ENCODE data around the gene ZNF383.
"Not testable (repeated sequence)": the region's sequence is repeated elsewhere in the genome, so short reads cannot be mapped to it uniquely, and the experiment has no call there.

ZNF383 gene

GRCh38 chr19:37217775-37218591 is at the start of gene ZNF383:
ZNF383 (plus strand) TSS chr19:37218214; CDS start chr19:37230454, 12,240 bp downstream.
- DNase-seq (ENCODE audit: low read depth in 2 of 2): peak; percentile 61 to 67

- peak; percentile 79 to 84 for DNase-seq (ENCODE audit: low read depth in 2 of 2)
Measured at GRCh38 chr19:37172368-37173366, 45.3 kb upstream of the ZNF383 start, which contains the start of gene ZNF585A. ZNF585A (minus strand) TSS chr19:37172695; CDS start chr19:37169910, 2,785 bp downstream.

- DNase-seq (ENCODE audit: low read depth in 2 of 2): not testable (repeated sequence)
Measured at GRCh38 chr19:37186071-37186470, 31.9 kb upstream of the ZNF383 start.

- not testable (repeated sequence) for DNase-seq (ENCODE audit: low read depth in 2 of 2)
Measured at GRCh38 chr19:37195248-37195647, 22.8 kb upstream of the ZNF383 start.

- not testable (repeated sequence) for DNase-seq (ENCODE audit: low read depth in 2 of 2)
Measured at GRCh38 chr19:37197115-37197514, 20.9 kb upstream of the ZNF383 start.

- DNase-seq (ENCODE audit: low read depth in 2 of 2): no peak
Measured at GRCh38 chr19:37197768-37198167, 20.2 kb upstream of the ZNF383 start.

- no peak for DNase-seq (ENCODE audit: low read depth in 2 of 2)
Measured at GRCh38 chr19:37217480-37217774, 587 bp upstream of the ZNF383 start.

- no peak for DNase-seq (ENCODE audit: low read depth in 2 of 2)
Measured at GRCh38 chr19:37218592-37218935, 550 bp downstream of the ZNF383 start.

GRCh38 chr19:37220383-37220782 is 2.4 kb downstream of the ZNF383 start:
- no peak for DNase-seq (ENCODE audit: low read depth in 2 of 2)

GRCh38 chr19:37221136-37221535 is 3.1 kb downstream of the ZNF383 start:
- no peak for DNase-seq (ENCODE audit: low read depth in 2 of 2)

GRCh38 chr19:37226248-37226647 is 8.2 kb downstream of the ZNF383 start:
- no peak for DNase-seq (ENCODE audit: low read depth in 2 of 2)

- DNase-seq (ENCODE audit: low read depth in 2 of 2): no peak
Measured at GRCh38 chr19:37227996-37228395, 10.0 kb downstream of the ZNF383 start.

GRCh38 chr19:37243206-37243632 is 25.2 kb downstream of the ZNF383 start:
- DNase-seq (ENCODE audit: low read depth in 2 of 2): no peak

GRCh38 chr19:37251308-37252229 is 33.6 kb downstream of the ZNF383 start:
- DNase-seq (ENCODE audit: low read depth in 2 of 2): no peak

GRCh38 chr19:37263028-37263427 is 45.0 kb downstream of the ZNF383 start:
- DNase-seq (ENCODE audit: low read depth in 2 of 2): not testable (repeated sequence)

GRCh38 chr19:37267005-37267404 is 49.0 kb downstream of the ZNF383 start:
- DNase-seq (ENCODE audit: low read depth in 2 of 2): not testable (repeated sequence)

GRCh38 chr19:37267755-37268154 is 49.7 kb downstream of the ZNF383 start:
- not testable (repeated sequence) for DNase-seq (ENCODE audit: low read depth in 2 of 2)

GRCh38 chr19:37280656-37281055 is 62.6 kb downstream of the ZNF383 start:
- DNase-seq (ENCODE audit: low read depth in 2 of 2): not testable (repeated sequence)

- DNase-seq (ENCODE audit: low read depth in 2 of 2): not testable (repeated sequence)
Measured at GRCh38 chr19:37284020-37284419, 66.0 kb downstream of the ZNF383 start.

GRCh38 chr19:37289229-37289628 is 71.2 kb downstream of the ZNF383 start:
- not testable (repeated sequence) for DNase-seq (ENCODE audit: low read depth in 2 of 2)
